NCI-H345 treated with DMSO at 0.1 percent for 48 hours (cell line): Measurements from ENCODE around the gene GPALPP1.
"Not testable (repeated sequence)": the region's sequence is repeated elsewhere in the genome, so short reads cannot be mapped to it uniquely, and the experiment has no call there.

Source experiments
- DNase-seq: peaks from one replicate; lab custom pipeline; 2025; ENCODE audit not compliant: unreplicated experiment; lab: John Stamatoyannopoulos, UW

Gene GPALPP1

GRCh38 chr13:44989071-44989889 lies at the start of gene GPALPP1, which contains the start of gene NUFIP1:
Gene GPALPP1, plus strand, starts transcription at chr13:44989538. Its CDS starts 117 bp downstream, at chr13:44989655.
Gene NUFIP1, minus strand, starts transcription at chr13:44989471. Its CDS starts 35 bp downstream, at chr13:44989436.
- peak; percentile 71 for DNase-seq

- not testable (repeated sequence) for DNase-seq
Observed at GRCh38 chr13:44943411-44943810, 45.9 kb upstream of the GPALPP1 start.

GRCh38 chr13:44951184-44951583 lies 38.2 kb upstream of the GPALPP1 start:
- no peak for DNase-seq

GRCh38 chr13:44952671-44953070 lies 36.7 kb upstream of the GPALPP1 start:
- no peak for DNase-seq

- no peak for DNase-seq
Observed at GRCh38 chr13:44954224-44954623, 35.1 kb upstream of the GPALPP1 start.

- DNase-seq: no peak
Observed at GRCh38 chr13:44955406-44955805, 33.9 kb upstream of the GPALPP1 start.

GRCh38 chr13:44961997-44962396 lies 27.3 kb upstream of the GPALPP1 start:
- no peak for DNase-seq

- DNase-seq: no peak
Observed at GRCh38 chr13:44967704-44968433, 21.5 kb upstream of the GPALPP1 start.

GRCh38 chr13:44968434-44968815 lies 20.9 kb upstream of the GPALPP1 start:
- DNase-seq: no peak

GRCh38 chr13:44969551-44970484 lies 19.5 kb upstream of the GPALPP1 start:
- peak; percentile 15 for DNase-seq

GRCh38 chr13:44971656-44972595 lies 17.4 kb upstream of the GPALPP1 start:
- DNase-seq: no peak

GRCh38 chr13:44972956-44973581 lies 16.3 kb upstream of the GPALPP1 start:
- no peak for DNase-seq

- DNase-seq: no peak
Observed at GRCh38 chr13:44974056-44974793, 15.1 kb upstream of the GPALPP1 start.

GRCh38 chr13:44976196-44976595 lies 13.1 kb upstream of the GPALPP1 start:
- DNase-seq: no peak

- no peak for DNase-seq
Observed at GRCh38 chr13:44976949-44977583, 12.3 kb upstream of the GPALPP1 start.

GRCh38 chr13:44978328-44978727 lies 11.0 kb upstream of the GPALPP1 start:
- DNase-seq: no peak

GRCh38 chr13:44989941-44990340 lies 603 bp downstream of the GPALPP1 start:
- no peak for DNase-seq

- no peak for DNase-seq
Observed at GRCh38 chr13:45003417-45003816, 14.1 kb downstream of the GPALPP1 start.
